HepG2 (cell line): ENCODE measurements around the gene ZKSCAN1. TPM values are rescaled to one million over a fixed set of nuclear protein-coding genes. Genes with fewer than 3 reads are reported as not detected.
A peak's percentile ranks its signal among the peaks of the same experiment; 100 is the strongest.

ENCODE experiments used
- ATF7-NPFF ChIP-seq: sonication (generic); formaldehyde crosslinking; IDR thresholded peaks from 2 replicates; pipeline ENCODE4 v1.8.1; 2023; ENCODE audit warnings: mild to moderate bottlenecking, low read depth, missing genetic modification reagents, moderate library complexity
- CBX1 ChIP-seq: IDR thresholded peaks from one replicate; pipeline ENCODE4 v1.6.1; 2016; ENCODE audit warnings: antibody characterized with exemption, low read depth
- DNMT1 ChIP-seq: sonication (generic); formaldehyde crosslinking; IDR thresholded peaks from 2 replicates; pipeline ENCODE4 v1.5.1; 2020; ENCODE audit warnings: mild to moderate bottlenecking, missing genetic modification reagents
- GZF1 ChIP-seq: sonication (generic); formaldehyde crosslinking; IDR thresholded peaks from 2 replicates; pipeline ENCODE4 v1.5.1; 2020; ENCODE audit warnings: mild to moderate bottlenecking, missing genetic modification reagents
- HNRNPK ChIP-seq: fragments of 200-400 bp; formaldehyde crosslinking; IDR thresholded peaks from 2 replicates; pipeline ENCODE4 v1.6.1; 2018; ENCODE audit warnings: low read length, low read depth, moderate library complexity, mild to moderate bottlenecking; ENCODE audit not compliant: poor library complexity, severe bottlenecking
- HOXA3 ChIP-seq: sonication (generic); formaldehyde crosslinking; IDR thresholded peaks from 2 replicates; pipeline ENCODE4 v1.5.0; 2020; ENCODE audit warnings: missing genetic modification reagents
- JUNB ChIP-seq: sonication (generic); formaldehyde crosslinking; IDR thresholded peaks from 2 replicates; pipeline ENCODE4 v1.8.0; 2022; ENCODE audit warnings: missing genetic modification reagents, mild to moderate bottlenecking, borderline replicate concordance
- MIER2 ChIP-seq: IDR thresholded peaks from 2 replicates; pipeline ENCODE4 v1.6.1; 2016; ENCODE audit warnings: missing biosample characterization, missing genetic modification reagents
- PHF21A ChIP-seq: sonication (generic); formaldehyde crosslinking; IDR thresholded peaks from 2 replicates; pipeline ENCODE4 v1.5.0; 2020; ENCODE audit warnings: mild to moderate bottlenecking, missing genetic modification reagents
- PRDM15 ChIP-seq: sonication (generic); formaldehyde crosslinking; IDR thresholded peaks from 2 replicates; pipeline ENCODE4 v1.4.0; 2020; ENCODE audit warnings: missing genetic modification reagents
- SAP130 ChIP-seq: IDR thresholded peaks from 2 replicates; pipeline ENCODE4 v1.6.1; 2016; ENCODE audit warnings: low read depth
- SIX1 ChIP-seq: sonication (generic); formaldehyde crosslinking; IDR thresholded peaks from 2 replicates; pipeline ENCODE4 v1.4.0; 2020; ENCODE audit warnings: missing genetic modification reagents, borderline replicate concordance
- SP5 ChIP-seq: IDR thresholded peaks from 2 replicates; pipeline ENCODE4 v1.6.1; 2016; ENCODE audit warnings: low read depth, borderline replicate concordance
- THYN1 ChIP-seq: sonication (generic); formaldehyde crosslinking; IDR thresholded peaks from 2 replicates; pipeline ENCODE4 v1.8.1; 2023; ENCODE audit warnings: low read depth, mild to moderate bottlenecking, moderate library complexity, missing genetic modification reagents, borderline replicate concordance
- YEATS2 ChIP-seq: sonication (generic); formaldehyde crosslinking; IDR thresholded peaks from 2 replicates; pipeline ENCODE4 v1.4.0; 2020; ENCODE audit warnings: missing genetic modification reagents, borderline replicate concordance
- ZBTB42 ChIP-seq: sonication (generic); formaldehyde crosslinking; IDR thresholded peaks from 2 replicates; pipeline ENCODE4 v1.5.0; 2020; ENCODE audit warnings: mild to moderate bottlenecking, missing genetic modification reagents
- ZBTB49 ChIP-seq: sonication (generic); formaldehyde crosslinking; IDR thresholded peaks from 2 replicates; pipeline ENCODE4 v1.4.0; 2020; ENCODE audit warnings: missing genetic modification reagents, borderline replicate concordance
- ZNF205 ChIP-seq: IDR thresholded peaks from 2 replicates; pipeline ENCODE4 v1.6.1; 2018; ENCODE audit warnings: missing biosample characterization, missing genetic modification reagents
- ZNF367 ChIP-seq: sonication (generic); formaldehyde crosslinking; IDR thresholded peaks from 2 replicates; pipeline ENCODE4 v1.4.0; 2020; ENCODE audit warnings: missing genetic modification reagents, borderline replicate concordance
- ZNF781 ChIP-seq: sonication (generic); formaldehyde crosslinking; IDR thresholded peaks from 2 replicates; pipeline ENCODE4 v1.5.1; 2020; ENCODE audit warnings: borderline replicate concordance, mild to moderate bottlenecking, missing genetic modification reagents; ENCODE audit errors: not compliant biosample characterization
- ZNF850 ChIP-seq: sonication (generic); formaldehyde crosslinking; conservative IDR thresholded peaks from 2 replicates; pipeline ENCODE4 v1.9.0; 2021; ENCODE audit warnings: mild to moderate bottlenecking, missing genetic modification reagents
- ZSCAN31 ChIP-seq: sonication (generic); formaldehyde crosslinking; IDR thresholded peaks from 2 replicates; pipeline ENCODE4 v1.5.0; 2020; ENCODE audit warnings: low read depth, mild to moderate bottlenecking, missing genetic modification reagents
- polyA plus RNA-seq, 8 experiments: library from polyadenylated mRNA; depleted of rRNA in 3 of 8; stranded (reverse) in 7 of 8; unstranded in 1 of 8; fragments of >200 nt; fragmentation: Illumina TruSeq in 4 of 8; extraction: Trizol in 4 of 8; gene quantifications; 2 replicates each; pipeline versions ENCODE4 v1.2.1 to v1.2.3, GENCODE V29; 2011 to 2016; ENCODE audit warnings: low read depth in 4 of 8, missing spikeins in 1 of 8, mixed read lengths in 1 of 8; ENCODE audit not compliant: insufficient read depth in 1 of 8
- total RNA-seq, 5 experiments: library from RNA; depleted of rRNA; stranded (reverse); fragments of >200 nt; fragmentation: Illumina TruSeq; extraction: Trizol; gene quantifications; 2 replicates each; pipeline ENCODE4 v1.2.3, GENCODE V29; 2016; ENCODE audit warnings: low read depth in 1 of 5
- TF ChIP-seq, protein P1 (sequence below): sonication (generic); formaldehyde crosslinking; IDR thresholded peaks from 2 replicates; pipeline ENCODE4 v1.5.0; 2020; ENCODE audit warnings: mild to moderate bottlenecking, missing genetic modification reagents

Gene ZKSCAN1
- total and polyA plus RNA-seq, 2 of the 13 experiments (the other 11 are each of a cell fraction or from before 2014, with no cell fraction given): 46.4 to 60.6 TPM

DNA sequence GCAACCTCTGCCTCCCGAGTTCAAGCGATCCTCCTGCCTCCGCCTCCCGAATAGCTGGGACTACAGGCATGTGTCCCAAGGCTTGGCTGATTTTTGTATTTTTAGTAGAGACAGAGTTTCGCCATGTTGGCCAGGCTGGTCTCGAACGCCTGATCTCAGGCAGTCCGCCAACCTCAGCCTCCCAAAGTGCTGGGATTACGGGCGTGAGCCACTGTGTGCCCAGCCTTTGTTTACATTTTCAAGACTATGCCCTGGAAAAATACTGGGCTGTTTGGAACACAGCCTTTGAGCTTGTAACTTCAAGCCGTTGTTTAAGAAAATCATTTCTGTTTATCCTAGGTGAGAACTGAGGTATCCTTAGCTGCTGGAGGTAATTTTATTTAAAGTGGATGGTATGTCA, 1.9 kb downstream of the ZKSCAN1 start (continued):
- TF ChIP-seq SIX1 (CRISPR knock-in tag): no peak
- TF ChIP-seq JUNB: no peak
- no peak for TF ChIP-seq HNRNPK
- no peak for TF ChIP-seq ZNF367 (CRISPR knock-in tag)
- no peak for TF ChIP-seq ZSCAN31 (CRISPR knock-in tag)
- no peak for TF ChIP-seq PRDM15 (CRISPR knock-in tag)
- no peak for TF ChIP-seq ZBTB42
- TF ChIP-seq CBX1: peak; percentile 38
- no peak for TF ChIP-seq ZBTB49 (CRISPR knock-in tag)
- TF ChIP-seq ZNF781 (CRISPR knock-in tag): no peak
- peak; percentile 58; the same call in 1 of the 2 replicates for TF ChIP-seq PHF21A
- no peak for TF ChIP-seq ZNF850 (CRISPR knock-in tag)
- TF ChIP-seq DNMT1: no peak
- TF ChIP-seq SAP130: peak; percentile 61
- TF ChIP-seq YEATS2 (CRISPR knock-in tag): 0 out of 2 replicates have a peak, but pooled peaks have one; percentile 32
- no peak for TF ChIP-seq ZNF205 (CRISPR knock-in tag)
- no peak for TF ChIP-seq SP5 (CRISPR knock-in tag)
- no peak for TF ChIP-seq GZF1 (CRISPR knock-in tag)
- no peak for TF ChIP-seq ATF7-NPFF (CRISPR knock-in tag)
- no peak for TF ChIP-seq THYN1 (CRISPR knock-in tag)
- peak; percentile 54; the same call in 1 of the 2 replicates for TF ChIP-seq HOXA3 (CRISPR knock-in tag)
- no peak for TF ChIP-seq MIER2
- TF ChIP-seq, protein P1, sequence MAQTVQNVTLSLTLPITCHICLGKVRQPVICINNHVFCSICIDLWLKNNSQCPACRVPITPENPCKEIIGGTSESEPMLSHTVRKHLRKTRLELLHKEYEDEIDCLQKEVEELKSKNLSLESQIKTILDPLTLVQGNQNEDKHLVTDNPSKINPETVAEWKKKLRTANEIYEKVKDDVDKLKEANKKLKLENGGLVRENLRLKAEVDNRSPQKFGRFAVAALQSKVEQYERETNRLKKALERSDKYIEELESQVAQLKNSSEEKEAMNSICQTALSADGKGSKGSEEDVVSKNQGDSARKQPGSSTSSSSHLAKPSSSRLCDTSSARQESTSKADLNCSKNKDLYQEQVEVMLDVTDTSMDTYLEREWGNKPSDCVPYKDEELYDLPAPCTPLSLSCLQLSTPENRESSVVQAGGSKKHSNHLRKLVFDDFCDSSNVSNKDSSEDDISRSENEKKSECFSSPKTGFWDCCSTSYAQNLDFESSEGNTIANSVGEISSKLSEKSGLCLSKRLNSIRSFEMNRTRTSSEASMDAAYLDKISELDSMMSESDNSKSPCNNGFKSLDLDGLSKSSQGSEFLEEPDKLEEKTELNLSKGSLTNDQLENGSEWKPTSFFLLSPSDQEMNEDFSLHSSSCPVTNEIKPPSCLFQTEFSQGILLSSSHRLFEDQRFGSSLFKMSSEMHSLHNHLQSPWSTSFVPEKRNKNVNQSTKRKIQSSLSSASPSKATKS (CRISPR knock-in tag): no peak
